OCI-LY1 (cell line): Measurements from ENCODE around the gene DOLPP1.

Source experiments
- H2AFZ ChIP-seq: fragments of 200-600 bp; sonication (generic), shearing (Covaris generic); 2 replicates; pipeline ENCODE4 v1.6.0; 2014; ENCODE audit warnings: antibody characterized with exemption, mild to moderate bottlenecking, low read length
- H3F3A ChIP-seq: fragments of 200-600 bp; sonication (generic), shearing (Covaris generic); 2 replicates; pipeline ENCODE4 v1.6.0; 2014; ENCODE audit warnings: mild to moderate bottlenecking, antibody characterized with exemption, low read length, moderate library complexity; ENCODE audit not compliant: insufficient read depth
- H3K27ac ChIP-seq: fragments of 200-600 bp; sonication (generic); 2 replicates; pipeline ENCODE4 v1.5.1; 2014; ENCODE audit warnings: low read length, mixed run types, mild to moderate bottlenecking, low read depth; ENCODE audit not compliant: poor library complexity, severe bottlenecking
- H3K27me3 ChIP-seq: fragments of 200-600 bp; sonication (generic); 2 replicates; pipeline ENCODE4 v1.6.0; 2014; ENCODE audit warnings: antibody characterized with exemption, mild to moderate bottlenecking, low read length, moderate library complexity; ENCODE audit not compliant: insufficient read depth
- H3K36me3 ChIP-seq: fragments of 200-600 bp; sonication (generic); 2 replicates; pipeline ENCODE4 v1.6.1; 2014; ENCODE audit warnings: mild to moderate bottlenecking, antibody characterized with exemption, low read length, moderate library complexity, mixed read lengths; ENCODE audit not compliant: insufficient read depth
- H3K4me1 ChIP-seq: fragments of 200-600 bp; sonication (generic); 2 replicates; pipeline ENCODE4 v1.5.1; 2014; ENCODE audit warnings: mild to moderate bottlenecking, low read length, moderate library complexity; ENCODE audit not compliant: insufficient read depth, severe bottlenecking
- H3K4me2 ChIP-seq: fragments of 200-600 bp; sonication (generic), shearing (Covaris generic); 2 replicates; pipeline ENCODE4 v1.6.1; 2014; ENCODE audit warnings: low read length
- H3K4me3 ChIP-seq: fragments of 200-600 bp; sonication (generic); 2 replicates; pipeline ENCODE4 v1.5.1; 2014; ENCODE audit warnings: low read length, low read depth, mild to moderate bottlenecking, mixed read lengths; ENCODE audit not compliant: poor library complexity, severe bottlenecking
- H3K79me2 ChIP-seq: fragments of 200-600 bp; shearing (Covaris generic); 2 replicates; pipeline ENCODE4 v1.6.1; 2016; ENCODE audit warnings: mixed run types, low read length, mixed read lengths; ENCODE audit not compliant: insufficient read depth
- H3K9ac ChIP-seq: fragments of 200-600 bp; sonication (generic), shearing (Covaris generic); 2 replicates; pipeline ENCODE4 v1.6.1; 2014; ENCODE audit warnings: mild to moderate bottlenecking, low read length, mixed read lengths
- H3K9me2 ChIP-seq: fragments of 200-600 bp; sonication (generic), shearing (Covaris generic); 2 replicates; pipeline ENCODE4 v1.6.1; 2014; ENCODE audit warnings: low read depth, mild to moderate bottlenecking, low read length, mixed read lengths
- H3K9me3 ChIP-seq: fragments of 200-600 bp; shearing (Covaris generic); 2 replicates; pipeline ENCODE4 v1.6.1; 2014; ENCODE audit warnings: low read length, mixed read lengths
- H4K20me1 ChIP-seq: fragments of 200-600 bp; sonication (generic), shearing (Covaris generic); 2 replicates; pipeline ENCODE4 v1.6.0; 2016; ENCODE audit warnings: mild to moderate bottlenecking, low read length; ENCODE audit not compliant: insufficient read depth
- EZH2 ChIP-seq: fragments of 200-600 bp; sonication (generic), shearing (Covaris generic); IDR thresholded peaks from 2 replicates; pipeline ENCODE4 v1.8.0; 2017; ENCODE audit warnings: borderline replicate concordance, mixed run types, mild to moderate bottlenecking, antibody characterized with exemption, low read length, moderate library complexity, mixed read lengths
- TF ChIP-seq, protein P1 (sequence below): fragments of 200-600 bp; sonication (generic), shearing (Covaris generic); IDR thresholded peaks from 2 replicates; pipeline ENCODE4 v1.5.1; 2017; ENCODE audit warnings: mild to moderate bottlenecking, antibody characterized with exemption, low read length, moderate library complexity, mixed read lengths

Gene DOLPP1

DNA sequence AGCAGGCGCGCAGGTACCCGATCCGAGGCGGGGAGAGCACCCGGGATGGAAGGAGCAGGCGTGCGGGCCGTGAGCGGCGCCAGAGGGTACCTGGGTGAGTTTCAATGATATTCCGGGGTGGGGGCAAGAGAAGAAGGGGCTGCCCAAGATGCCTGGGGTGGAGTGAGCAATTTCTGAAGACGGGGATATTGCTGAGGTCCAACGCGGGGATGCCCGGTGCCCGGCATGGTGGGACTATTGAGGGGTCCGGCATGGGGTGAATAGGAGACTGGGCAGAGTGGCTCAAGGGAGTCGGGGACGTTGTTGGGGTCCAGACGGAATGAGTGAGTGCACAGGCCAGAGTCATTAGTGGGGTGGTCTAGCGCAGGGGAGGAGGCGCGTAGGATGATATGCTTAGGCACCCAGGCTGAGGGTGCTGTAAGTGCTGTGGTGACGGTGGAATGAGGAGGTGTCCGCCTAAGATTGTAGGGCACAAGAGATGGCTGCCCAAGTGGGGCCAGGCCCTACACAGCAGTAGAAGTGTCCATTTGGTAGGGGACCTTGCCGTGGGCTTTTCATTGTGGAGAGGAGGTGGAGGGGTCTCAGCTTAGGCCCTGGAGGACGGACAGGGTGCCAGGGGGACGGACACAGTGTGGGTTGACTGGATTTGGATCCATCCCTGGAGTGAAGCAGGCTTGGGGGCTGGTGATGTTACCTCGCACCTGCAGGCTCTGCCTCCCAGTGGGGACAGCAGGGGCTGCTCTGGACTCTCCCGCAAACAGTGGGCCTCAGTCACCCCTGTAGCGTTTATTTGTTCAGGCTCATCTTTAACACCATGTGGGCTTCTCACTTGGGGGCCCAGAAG is 43.8 kb upstream of the DOLPP1 start:
- TF ChIP-seq, protein P1, sequence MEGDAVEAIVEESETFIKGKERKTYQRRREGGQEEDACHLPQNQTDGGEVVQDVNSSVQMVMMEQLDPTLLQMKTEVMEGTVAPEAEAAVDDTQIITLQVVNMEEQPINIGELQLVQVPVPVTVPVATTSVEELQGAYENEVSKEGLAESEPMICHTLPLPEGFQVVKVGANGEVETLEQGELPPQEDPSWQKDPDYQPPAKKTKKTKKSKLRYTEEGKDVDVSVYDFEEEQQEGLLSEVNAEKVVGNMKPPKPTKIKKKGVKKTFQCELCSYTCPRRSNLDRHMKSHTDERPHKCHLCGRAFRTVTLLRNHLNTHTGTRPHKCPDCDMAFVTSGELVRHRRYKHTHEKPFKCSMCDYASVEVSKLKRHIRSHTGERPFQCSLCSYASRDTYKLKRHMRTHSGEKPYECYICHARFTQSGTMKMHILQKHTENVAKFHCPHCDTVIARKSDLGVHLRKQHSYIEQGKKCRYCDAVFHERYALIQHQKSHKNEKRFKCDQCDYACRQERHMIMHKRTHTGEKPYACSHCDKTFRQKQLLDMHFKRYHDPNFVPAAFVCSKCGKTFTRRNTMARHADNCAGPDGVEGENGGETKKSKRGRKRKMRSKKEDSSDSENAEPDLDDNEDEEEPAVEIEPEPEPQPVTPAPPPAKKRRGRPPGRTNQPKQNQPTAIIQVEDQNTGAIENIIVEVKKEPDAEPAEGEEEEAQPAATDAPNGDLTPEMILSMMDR = no peak
- TF ChIP-seq EZH2 = no peak
- H3K4me2 ChIP-seq = peak overlapping the region; percentile 98
- no peaks in the 10 kb centered on the region for H4K20me1 ChIP-seq
- peaks cover 12% of the 10 kb centered on the region for H3K79me2 ChIP-seq
- H3K27me3 ChIP-seq = no peaks in the 10 kb centered on the region
- peaks cover 17% of the 10 kb centered on the region for H3K36me3 ChIP-seq
- no peak overlapping the region for H3K27ac ChIP-seq
- H3K9me3 ChIP-seq = no peaks in the 10 kb centered on the region
- H3K9ac ChIP-seq = peak overlapping the region; percentile 89
- H3K9me2 ChIP-seq = no peaks in the 10 kb centered on the region
- H2AFZ ChIP-seq = no peak overlapping the region
- H3K4me1 ChIP-seq = peaks cover 19% of the 10 kb centered on the region
- peak overlapping the region; percentile 93 for H3K4me3 ChIP-seq
- H3F3A ChIP-seq = no peaks in the 10 kb centered on the region

DNA sequence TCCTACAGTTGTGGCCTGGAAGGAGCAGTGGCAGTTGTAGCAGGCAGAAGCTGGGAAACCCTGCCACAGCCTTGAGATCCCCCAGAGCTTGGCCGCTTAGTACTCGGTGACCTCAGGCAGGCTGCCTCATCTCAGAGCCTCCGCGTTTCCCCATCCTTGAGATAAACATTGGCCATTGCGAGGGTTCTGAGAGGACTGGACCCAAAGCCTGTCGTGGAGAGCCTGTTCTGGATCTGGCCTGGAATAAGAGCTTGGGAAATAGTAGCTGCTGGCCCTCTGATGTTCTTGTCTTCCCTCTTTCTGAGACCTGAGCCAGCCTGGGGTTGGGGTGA is 43.2 kb upstream of the DOLPP1 start:
- H3K79me2 ChIP-seq = peaks cover 12% of the 10 kb centered on the region
- peak overlapping the region; percentile 89; the same call in 1 of the 2 replicates for H3K9ac ChIP-seq
- H3K4me3 ChIP-seq = peak overlapping the region; percentile 93
- peak overlapping the region; percentile 98 for H3K4me2 ChIP-seq
- H3K27ac ChIP-seq = no peak overlapping the region
- no peak overlapping the region for H2AFZ ChIP-seq
- no peaks in the 10 kb centered on the region for H4K20me1 ChIP-seq
- H3F3A ChIP-seq = no peaks in the 10 kb centered on the region
- no peaks in the 10 kb centered on the region for H3K9me3 ChIP-seq
- H3K27me3 ChIP-seq = no peaks in the 10 kb centered on the region
- no peak for TF ChIP-seq EZH2
- TF ChIP-seq, protein P1 = no peak
- H3K4me1 ChIP-seq = peaks cover 19% of the 10 kb centered on the region
- H3K36me3 ChIP-seq = peaks cover 23% of the 10 kb centered on the region
- H3K9me2 ChIP-seq = no peaks in the 10 kb centered on the region

DNA sequence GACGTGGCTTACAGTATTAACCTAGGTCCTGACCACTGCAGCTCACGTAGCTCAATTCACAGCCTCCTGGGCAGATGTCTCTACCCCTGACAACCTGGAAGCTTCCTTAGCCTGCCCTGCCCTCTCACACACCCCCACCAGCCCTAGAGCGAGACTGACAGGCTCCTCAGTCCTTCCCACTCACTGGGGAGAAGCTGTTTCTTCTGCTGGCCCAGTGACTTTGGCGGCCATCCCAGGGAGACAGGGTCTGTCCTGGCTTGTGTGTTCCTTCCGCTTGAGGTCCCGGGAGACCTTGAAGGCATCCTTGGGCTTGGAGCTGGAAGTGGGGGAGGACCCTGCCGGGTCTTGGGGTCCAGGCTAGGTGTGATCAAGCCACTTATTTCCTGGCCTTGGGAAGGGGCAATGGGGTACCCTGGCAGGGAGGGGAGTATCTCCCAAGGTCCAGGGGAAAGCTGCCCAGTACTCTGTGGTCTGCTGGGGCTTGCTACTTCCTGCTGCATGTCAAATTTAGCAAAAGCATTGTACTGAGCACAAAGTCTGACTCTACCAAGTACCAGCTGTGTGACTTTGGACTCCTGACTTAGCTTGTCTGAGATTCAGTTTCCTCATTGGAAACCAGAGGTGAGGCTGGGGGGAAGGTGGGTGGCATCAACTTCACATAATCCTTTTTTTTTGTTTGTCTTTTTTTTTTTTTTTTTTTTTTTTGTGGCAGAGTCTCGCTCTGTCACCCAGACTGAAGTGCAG is 42.6 kb upstream of the DOLPP1 start:
- peaks cover 23% of the 10 kb centered on the region for H3K36me3 ChIP-seq
- H3K9me2 ChIP-seq = no peaks in the 10 kb centered on the region
- H3K4me3 ChIP-seq = peak overlapping the region; percentile 93
- H3K4me1 ChIP-seq = peaks cover 19% of the 10 kb centered on the region
- no peaks in the 10 kb centered on the region for H3F3A ChIP-seq
- no peaks in the 10 kb centered on the region for H4K20me1 ChIP-seq
- no peak overlapping the region for H3K27ac ChIP-seq
- H3K27me3 ChIP-seq = no peaks in the 10 kb centered on the region
- H3K9me3 ChIP-seq = no peaks in the 10 kb centered on the region
- no peak overlapping the region for H2AFZ ChIP-seq
- H3K4me2 ChIP-seq = peak overlapping the region; percentile 98; the same call in 1 of the 2 replicates
- TF ChIP-seq EZH2 = no peak
- TF ChIP-seq, protein P1 = no peak
- no peak overlapping the region; the same call in 1 of the 2 replicates for H3K9ac ChIP-seq
- H3K79me2 ChIP-seq = peaks cover 12% of the 10 kb centered on the region
